MCF 10A (cell line): ENCODE measurements around the gene SPINT4. TPM values are rescaled to one million over a fixed set of nuclear protein-coding genes. Genes with fewer than 3 reads are reported as not detected.

Experiments
- BruUV-seq: library from RNA; stranded (reverse); fragments of 400-500 nt; replicated peaks from 2 replicates; lab custom pipeline; 2021; lab: Mats Ljungman, UMichigan
- CTCF ChIA-PET: fragments of 300-600 bp; sonication (Branson Sonifier 250); formaldehyde crosslinking; extraction: SDS; loops from one replicate; lab custom pipeline; 2021; ENCODE audit warnings: antibody characterized with exemption, inconsistent platforms; lab: Yijun Ruan, JAX
- POLR2A ChIA-PET: fragments of 300-600, 350-650 bp; sonication (Branson Sonifier 250); formaldehyde crosslinking; extraction: SDS; loops from one replicate; lab custom pipeline; 2020; ENCODE audit warnings: antibody characterized with exemption, inconsistent platforms; lab: Yijun Ruan, JAX
- DNase-seq: peaks from one replicate; pipeline ENCODE4 v3.0.0-alpha.2; 2018; ENCODE audit not compliant: unreplicated experiment
- H3K27ac Mint-ChIP-seq: one replicate; pipeline ENCODE4 v1.8.0; 2022; ENCODE audit warnings: mild to moderate bottlenecking, low read depth, mixed read lengths; ENCODE audit not compliant: unreplicated experiment
- H3K27me3 Mint-ChIP-seq: one replicate; pipeline ENCODE4 v1.8.0; 2022; ENCODE audit warnings: mixed read lengths; ENCODE audit not compliant: insufficient read depth, unreplicated experiment
- H3K36me3 Mint-ChIP-seq: one replicate; pipeline ENCODE4 v1.8.0; 2022; ENCODE audit warnings: mild to moderate bottlenecking, moderate library complexity, mixed read lengths; ENCODE audit not compliant: insufficient read depth, unreplicated experiment
- H3K4me1 Mint-ChIP-seq: one replicate; pipeline ENCODE4 v1.8.0; 2022; ENCODE audit warnings: mixed read lengths; ENCODE audit not compliant: insufficient read depth, unreplicated experiment
- H3K4me3 Mint-ChIP-seq: one replicate; pipeline ENCODE4 v1.8.0; 2022; ENCODE audit warnings: mild to moderate bottlenecking, moderate library complexity, mixed read lengths; ENCODE audit not compliant: unreplicated experiment
- H3K9me3 Mint-ChIP-seq: one replicate; pipeline ENCODE4 v1.8.0; 2022; ENCODE audit warnings: mixed read lengths; ENCODE audit not compliant: unreplicated experiment
- CTCF ChIP-seq: fragments of 200-600 bp; IDR thresholded peaks from one replicate; pipeline ENCODE4 v1.8.0; 2022; ENCODE audit warnings: antibody characterized with exemption, mild to moderate bottlenecking; ENCODE audit not compliant: unreplicated experiment
- intact Hi-C: fragments of 100-400 bp; cut with micrococcal nuclease; formaldehyde crosslinking; loops from 2 replicates; pipeline ENCODE4 v1.14.1; 2022
- total RNA-seq: library from RNA; stranded (reverse); gene quantifications from 2 replicates; pipeline ENCODE4 v1.2.3, GENCODE V29; 2022

SPINT4 gene
- total RNA-seq, 1 experiment from 2014 or later = not detected

DNA sequence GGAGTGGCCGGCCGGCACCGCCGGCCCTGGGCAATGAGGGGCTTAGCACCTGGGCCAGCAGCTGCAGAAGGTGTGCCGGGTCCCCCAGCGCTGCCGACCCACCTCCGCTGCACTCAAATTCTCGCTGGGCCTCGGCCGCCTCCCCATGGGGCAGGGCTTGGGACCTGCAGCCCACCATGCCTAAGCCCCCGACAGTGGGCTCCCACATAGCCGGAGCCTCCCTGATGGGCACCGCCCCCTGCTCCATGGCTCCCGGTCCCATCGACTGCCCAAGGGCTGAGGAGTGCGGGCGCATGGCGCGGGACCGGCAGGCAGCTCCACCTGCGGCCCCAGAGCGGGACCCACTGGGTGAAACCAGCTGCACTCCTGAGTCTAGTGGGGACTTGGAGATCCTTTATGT, 13.8 kb downstream of the SPINT4 start:
- POLR2A ChIA-PET = interaction anchor here (0.6 kb wide), 1 partner anchor 22 kb away, joined by 3 read pairs; no protein-coding TSS in a partner anchor
- H3K4me1 Mint-ChIP-seq = no peaks in the 10 kb centered on the region
- peaks cover 35% of the 10 kb centered on the region for H3K27me3 Mint-ChIP-seq
- BruUV-seq = no TSS peak
- no peak for TF ChIP-seq CTCF
- CTCF ChIA-PET = no interaction called here
- intact Hi-C loops = no loop called here
- H3K4me3 Mint-ChIP-seq = no peak overlapping the region
- H3K36me3 Mint-ChIP-seq = no peaks in the 10 kb centered on the region
- no peak overlapping the region for H3K27ac Mint-ChIP-seq
- peaks cover 8% of the 10 kb centered on the region for H3K9me3 Mint-ChIP-seq
- no peak for DNase-seq

GRCh38 chr20:45742596-45742995, 20.4 kb downstream of the SPINT4 start:
- TF ChIP-seq CTCF = no peak
- POLR2A ChIA-PET = interaction anchor here (0.9 kb wide), 1 partner anchor 27 kb away, joined by 4 read pairs; no protein-coding TSS in a partner anchor
- no TSS peak for BruUV-seq
- Mint-ChIP-seq H3K36me3 (no peaks in the 10 kb centered on the region), H3K27me3 (peaks cover 23% of the 10 kb centered on the region), H3K27ac (no peak overlapping the region), H3K4me3 (no peak overlapping the region), H3K9me3 (no peaks in the 10 kb centered on the region), H3K4me1 (no peaks in the 10 kb centered on the region)
- CTCF ChIA-PET = interaction anchor here (0.7 kb wide), 1 partner anchor 370 kb away, joined by 3 read pairs; no protein-coding TSS in a partner anchor
- no peak for DNase-seq
- intact Hi-C loops = no loop called here

DNA sequence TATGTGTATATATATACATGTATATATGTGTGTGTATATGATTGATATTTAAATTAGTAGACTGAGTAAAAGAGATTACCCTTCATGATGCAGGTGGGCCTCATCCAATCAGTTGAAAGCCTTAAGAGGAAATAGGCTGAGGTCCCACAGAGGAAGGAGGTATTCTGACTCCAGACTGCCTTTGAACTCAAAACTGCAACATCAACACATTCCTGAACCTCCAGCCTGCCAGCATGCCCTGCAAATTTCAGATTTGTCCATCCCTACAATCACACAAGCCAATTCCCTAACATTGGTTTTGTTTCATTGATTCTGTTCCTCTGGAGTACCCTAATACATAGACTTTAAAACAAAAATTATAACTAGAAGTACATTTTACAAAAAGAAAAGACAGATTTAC, 22.9 kb downstream of the SPINT4 start:
- peaks cover 37% of the 10 kb centered on the region for H3K27me3 Mint-ChIP-seq
- H3K36me3 Mint-ChIP-seq = no peaks in the 10 kb centered on the region
- H3K27ac Mint-ChIP-seq = no peak overlapping the region
- H3K9me3 Mint-ChIP-seq = no peaks in the 10 kb centered on the region
- CTCF ChIA-PET = interaction anchor here (0.6 kb wide), 1 partner anchor 55 kb away, joined by 5 read pairs; no protein-coding TSS in a partner anchor
- BruUV-seq = no TSS peak
- no peak overlapping the region for H3K4me3 Mint-ChIP-seq
- DNase-seq = no peak
- TF ChIP-seq CTCF = no peak
- POLR2A ChIA-PET = no interaction called here
- intact Hi-C loops = no loop called here
- no peaks in the 10 kb centered on the region for H3K4me1 Mint-ChIP-seq

GRCh38 chr20:45751721-45752120, 29.6 kb downstream of the SPINT4 start:
- DNase-seq = no peak
- Mint-ChIP-seq H3K27me3 (peaks cover 38% of the 10 kb centered on the region), H3K9me3 (no peaks in the 10 kb centered on the region), H3K36me3 (no peaks in the 10 kb centered on the region), H3K4me3 (no peak overlapping the region), H3K4me1 (no peaks in the 10 kb centered on the region), H3K27ac (no peak overlapping the region)
- no peak for TF ChIP-seq CTCF
- CTCF ChIA-PET = interaction anchor here (1.6 to 2.3 kb wide), 2 partner anchors 19 to 315 kb away, joined by 5 to 18 read pairs; no protein-coding TSS in a partner anchor
- intact Hi-C loops = no loop called here
- BruUV-seq = no TSS peak
- POLR2A ChIA-PET = no interaction called here
